PC-9 (cell line): ENCODE data around the gene KLHDC7B. TPM values are rescaled to one million over a fixed set of nuclear protein-coding genes. Genes with fewer than 3 reads are reported as not detected.

Experiments used
- BruUV-seq: library from RNA; stranded (reverse); fragments of 400-500 nt; replicated peaks from 2 replicates; lab custom pipeline; 2021; lab: Mats Ljungman, UMichigan
- CTCF ChIA-PET: fragments of 300-600 bp; sonication (Branson Sonifier 250); formaldehyde crosslinking; loops from one replicate; lab custom pipeline; 2022; ENCODE audit warnings: antibody characterized with exemption; lab: Charles Lee
- POLR2A ChIA-PET: fragments of 300-600 bp; sonication (Branson Sonifier 250); formaldehyde crosslinking; loops from one replicate; lab custom pipeline; 2022; ENCODE audit warnings: antibody characterized with exemption; ENCODE audit not compliant: unreplicated experiment; lab: Charles Lee
- DNase-seq, 2 experiments: peaks; one replicate each; pipeline versions ENCODE4 v3.0.0 to v3.0.0-alpha.2; 2015 to 2022; ENCODE audit warnings: mixed read lengths in 1 of 2
- H2AFZ ChIP-seq: fragments of 200-600 bp; sonication (generic); 2 replicates; pipeline ENCODE4 v1.8.1; 2017; ENCODE audit warnings: antibody characterized with exemption
- H3F3A ChIP-seq: fragments of 200-600 bp; sonication (generic); 2 replicates; pipeline ENCODE4 v1.8.1; 2017; ENCODE audit warnings: antibody characterized with exemption, mild to moderate bottlenecking, low read depth; ENCODE audit not compliant: insufficient read depth
- H3K27ac ChIP-seq: fragments of 200-600 bp; sonication (generic); 2 replicates; pipeline ENCODE4 v1.6.1; 2016; ENCODE audit warnings: mixed run types
- H3K27me3 ChIP-seq: fragments of 200-600 bp; sonication (generic); 2 replicates; pipeline ENCODE4 v1.6.1; 2016; ENCODE audit warnings: low read depth, mixed run types; ENCODE audit not compliant: insufficient read depth
- H3K36me3 ChIP-seq: fragments of 200-600 bp; sonication (generic); 2 replicates; pipeline ENCODE4 v1.6.1; 2016; ENCODE audit warnings: low read depth, mixed run types
- H3K4me1 ChIP-seq: fragments of 200-600 bp; sonication (generic); replicated peaks from 2 replicates; pipeline ENCODE4 v1.6.1; 2016; ENCODE audit warnings: mixed run types; ENCODE audit not compliant: insufficient read depth
- H3K4me2 ChIP-seq: fragments of 200-600 bp; sonication (generic); 2 replicates; pipeline ENCODE4 v1.6.1; 2017; ENCODE audit warnings: mixed run types
- H3K4me3 ChIP-seq: fragments of 200-600 bp; sonication (generic); 2 replicates; pipeline ENCODE4 v1.6.1; 2016; ENCODE audit warnings: mixed run types
- H3K79me2 ChIP-seq: fragments of 200-600 bp; sonication (generic); 2 replicates; pipeline ENCODE4 v1.6.1; 2017; ENCODE audit warnings: low read depth, mixed run types
- H3K9me2 ChIP-seq: fragments of 200-600 bp; sonication (generic); 2 replicates; pipeline ENCODE4 v1.8.1; 2017; ENCODE audit warnings: mild to moderate bottlenecking; ENCODE audit not compliant: insufficient read depth
- H3K9me3 ChIP-seq: fragments of 200-600 bp; sonication (generic); 2 replicates; pipeline ENCODE4 v1.8.1; 2016; ENCODE audit warnings: low read depth; ENCODE audit not compliant: insufficient read depth
- H4K20me1 ChIP-seq: fragments of 200-600 bp; sonication (generic); 2 replicates; pipeline ENCODE4 v1.8.1; 2017; ENCODE audit not compliant: insufficient read depth
- EZH2 ChIP-seq: fragments of 200-600 bp; sonication (generic); IDR thresholded peaks from 2 replicates; pipeline ENCODE4 v1.8.0; 2017; ENCODE audit warnings: antibody characterized with exemption, low read depth
- intact Hi-C: fragments of 100-400 bp; cut with micrococcal nuclease; formaldehyde crosslinking; loops from one replicate; pipeline ENCODE4 v1.10.0; 2022; ENCODE audit not compliant: unreplicated experiment
- total RNA-seq: library from RNA; stranded (reverse); gene quantifications from 2 replicates; pipeline ENCODE4 v1.2.3, GENCODE V29; 2021
- TF ChIP-seq, protein P1 (sequence below): fragments of 200-600 bp; sonication (generic); conservative IDR thresholded peaks from 2 replicates; pipeline ENCODE4 v1.6.1; 2017; ENCODE audit warnings: mixed run types, antibody characterized with exemption, mild to moderate bottlenecking, moderate library complexity

KLHDC7B gene
- total RNA-seq, 1 experiment from 2014 or later, result 0.72 TPM

DNA sequence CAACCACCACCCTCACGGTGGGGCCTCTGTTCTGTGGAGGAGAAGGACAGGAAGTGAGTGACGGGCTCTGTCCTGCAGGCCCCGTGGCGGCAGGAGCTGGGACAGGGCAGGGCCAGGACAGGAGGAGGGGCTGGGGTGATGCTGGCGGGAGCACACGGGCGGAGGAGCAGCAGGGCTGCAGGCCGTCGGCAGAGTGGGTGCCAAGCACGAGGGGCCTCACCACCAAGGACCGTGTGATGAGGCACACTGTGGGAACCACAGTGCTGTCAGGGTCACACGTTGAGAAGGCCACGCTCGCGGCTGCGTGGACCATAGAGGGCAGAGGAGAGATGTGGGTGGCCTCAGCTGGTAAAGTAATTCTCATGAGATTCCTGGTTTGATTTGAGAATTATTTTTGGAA is 28.8 kb upstream of the KLHDC7B start:
- POLR2A ChIA-PET, result no interaction called here
- peaks cover 21% of the 10 kb centered on the region; the same call in 1 of the 2 replicates for H3K36me3 ChIP-seq

DNA sequence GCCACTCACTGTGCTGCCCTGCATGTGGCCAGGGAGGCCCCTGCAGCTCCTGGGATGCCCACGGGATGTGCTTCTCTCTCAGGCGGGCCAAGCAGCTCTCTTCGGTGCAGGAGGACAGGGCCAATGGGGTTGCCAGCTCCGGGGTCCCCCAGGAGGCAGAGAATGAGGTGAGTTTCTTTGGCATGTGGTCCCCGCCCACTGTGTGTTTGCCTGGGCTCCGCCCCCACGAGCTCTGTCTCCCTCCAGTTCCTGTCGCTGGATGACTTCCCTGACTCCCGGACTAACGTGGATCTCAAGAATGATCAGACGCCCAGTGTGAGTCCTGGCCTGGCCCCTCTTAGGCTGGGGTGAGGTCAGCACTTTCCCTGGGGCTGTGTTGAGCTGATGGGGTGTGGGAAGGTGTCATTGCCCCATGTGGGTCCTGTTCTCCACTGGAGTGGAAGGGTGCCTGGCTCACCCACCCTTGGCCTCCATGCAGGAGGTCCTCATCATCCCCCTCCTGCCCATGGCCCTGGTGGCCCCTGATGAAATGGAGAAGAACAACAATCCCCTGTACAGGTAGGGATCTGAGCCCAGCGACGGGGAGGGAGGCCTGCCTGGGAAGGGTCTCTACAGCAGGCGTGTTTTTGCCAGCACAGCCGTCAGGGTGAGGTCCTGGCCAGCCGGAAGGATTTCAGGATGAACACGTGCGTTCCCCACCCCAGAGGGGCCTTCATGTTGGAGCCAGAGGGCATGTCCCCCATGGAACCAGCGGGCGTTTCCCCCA is 28.0 kb upstream of the KLHDC7B start:
- H3F3A ChIP-seq, result peaks cover 5% of the 10 kb centered on the region; the same call in 1 of the 2 replicates
- no peak overlapping the region for H2AFZ ChIP-seq
- H3K27me3 ChIP-seq, result no peaks in the 10 kb centered on the region
- H4K20me1 ChIP-seq, result peaks cover 22% of the 10 kb centered on the region
- H3K79me2 ChIP-seq, result peaks cover 37% of the 10 kb centered on the region
- H3K4me3 ChIP-seq, result no peak overlapping the region
- CTCF ChIA-PET, result no interaction called here
- BruUV-seq, result no TSS peak
- no peak for DNase-seq
- POLR2A ChIA-PET, result no interaction called here
- no peaks in the 10 kb centered on the region for H3K9me3 ChIP-seq
- no peak overlapping the region for H3K27ac ChIP-seq
- no peaks in the 10 kb centered on the region for H3K4me1 ChIP-seq
- no peaks in the 10 kb centered on the region for H3K9me2 ChIP-seq
- peaks cover 21% of the 10 kb centered on the region; the same call in 1 of the 2 replicates for H3K36me3 ChIP-seq
- no peak for TF ChIP-seq EZH2
- TF ChIP-seq, protein P1, sequence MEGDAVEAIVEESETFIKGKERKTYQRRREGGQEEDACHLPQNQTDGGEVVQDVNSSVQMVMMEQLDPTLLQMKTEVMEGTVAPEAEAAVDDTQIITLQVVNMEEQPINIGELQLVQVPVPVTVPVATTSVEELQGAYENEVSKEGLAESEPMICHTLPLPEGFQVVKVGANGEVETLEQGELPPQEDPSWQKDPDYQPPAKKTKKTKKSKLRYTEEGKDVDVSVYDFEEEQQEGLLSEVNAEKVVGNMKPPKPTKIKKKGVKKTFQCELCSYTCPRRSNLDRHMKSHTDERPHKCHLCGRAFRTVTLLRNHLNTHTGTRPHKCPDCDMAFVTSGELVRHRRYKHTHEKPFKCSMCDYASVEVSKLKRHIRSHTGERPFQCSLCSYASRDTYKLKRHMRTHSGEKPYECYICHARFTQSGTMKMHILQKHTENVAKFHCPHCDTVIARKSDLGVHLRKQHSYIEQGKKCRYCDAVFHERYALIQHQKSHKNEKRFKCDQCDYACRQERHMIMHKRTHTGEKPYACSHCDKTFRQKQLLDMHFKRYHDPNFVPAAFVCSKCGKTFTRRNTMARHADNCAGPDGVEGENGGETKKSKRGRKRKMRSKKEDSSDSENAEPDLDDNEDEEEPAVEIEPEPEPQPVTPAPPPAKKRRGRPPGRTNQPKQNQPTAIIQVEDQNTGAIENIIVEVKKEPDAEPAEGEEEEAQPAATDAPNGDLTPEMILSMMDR, result no peak
- H3K4me2 ChIP-seq, result no peak overlapping the region
- intact Hi-C loops, result no loop called here

More for the DNA sequence above, 28.8 kb upstream of the KLHDC7B start:
- Histone ChIP-seq H3K27me3 (no peaks in the 10 kb centered on the region), H3K4me3 (no peak overlapping the region), H4K20me1 (peaks cover 18% of the 10 kb centered on the region), H3K9me3 (no peaks in the 10 kb centered on the region), H3K27ac (no peak overlapping the region), H2AFZ (no peak overlapping the region), H3K4me2 (no peak overlapping the region), H3K4me1 (no peaks in the 10 kb centered on the region), H3K79me2 (peaks cover 42% of the 10 kb centered on the region), H3K9me2 (no peaks in the 10 kb centered on the region), H3F3A (peaks cover 5% of the 10 kb centered on the region; the same call in 1 of the 2 replicates)
- no peak for DNase-seq
- CTCF ChIA-PET, result no interaction called here
- no TSS peak for BruUV-seq
- TF ChIP-seq, protein P1, result no peak
- no peak for TF ChIP-seq EZH2
- intact Hi-C loops, result no loop called here

DNA sequence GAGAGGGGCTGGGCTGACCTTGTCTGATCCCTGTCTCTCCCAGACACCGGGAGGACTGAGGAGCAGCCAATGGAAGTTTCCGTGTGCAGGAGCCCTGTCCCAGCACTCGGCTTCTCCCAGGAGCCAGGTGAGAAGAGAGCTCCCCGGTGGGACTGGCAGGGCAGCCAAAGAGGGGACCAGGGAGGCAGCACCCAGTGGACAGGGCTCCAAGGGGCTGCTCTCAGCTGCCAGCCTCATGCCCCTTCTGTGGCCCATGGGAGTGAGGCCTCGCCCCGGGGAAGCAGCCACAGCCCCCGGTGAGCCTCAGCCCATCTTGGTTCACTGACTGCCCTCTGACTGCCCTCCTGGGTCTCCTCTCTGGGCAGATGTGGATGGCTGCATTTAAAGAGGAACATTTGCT is 27.1 kb upstream of the KLHDC7B start:
- Histone ChIP-seq H3K4me3 (no peak overlapping the region), H3K4me1 (peaks cover 3% of the 10 kb centered on the region; the same call in 1 of the 2 replicates), H2AFZ (no peak overlapping the region), H3K27me3 (no peaks in the 10 kb centered on the region), H3F3A (peaks cover 9% of the 10 kb centered on the region; the same call in 1 of the 2 replicates), H3K36me3 (peaks cover 26% of the 10 kb centered on the region), H3K79me2 (peaks cover 37% of the 10 kb centered on the region), H4K20me1 (peaks cover 29% of the 10 kb centered on the region), H3K9me2 (no peaks in the 10 kb centered on the region), H3K4me2 (no peak overlapping the region), H3K9me3 (no peaks in the 10 kb centered on the region), H3K27ac (no peak overlapping the region)
- POLR2A ChIA-PET, result no interaction called here
- TF ChIP-seq EZH2, result no peak
- TF ChIP-seq, protein P1, result no peak
- intact Hi-C loops, result no loop called here
- CTCF ChIA-PET, result no interaction called here
- BruUV-seq, result no TSS peak
- no peak for DNase-seq
